ENCODE data around the gene AFP. TPM values are rescaled to one million over a fixed set of nuclear protein-coding genes. Genes with fewer than 3 reads are reported as not detected.
"Not testable (repeated sequence)": the region's sequence is repeated elsewhere in the genome, so short reads cannot be mapped to it uniquely, and the experiment has no call there.

Gene AFP
- not detected in 2 replicates for total RNA-seq

- DNase-seq, result no peak
Observed at GRCh38 chr4:73435984-73436383, at the start of gene AFP. AFP (plus strand) TSS chr4:73436221; CDS start chr4:73436263, 42 bp downstream.

- DNase-seq, result no peak
Observed at GRCh38 chr4:73387552-73387951, 48.5 kb upstream of the AFP start.

- no peak for DNase-seq
Observed at GRCh38 chr4:73388887-73389286, 47.1 kb upstream of the AFP start.

GRCh38 chr4:73389663-73390062 lies 46.4 kb upstream of the AFP start:
- not testable (repeated sequence) for DNase-seq

- no peak for DNase-seq
Observed at GRCh38 chr4:73391774-73392173, 44.2 kb upstream of the AFP start.

GRCh38 chr4:73392936-73393335 lies 43.1 kb upstream of the AFP start:
- no peak for DNase-seq

- DNase-seq, result no peak
Observed at GRCh38 chr4:73396304-73396703, 39.7 kb upstream of the AFP start.

- no peak for DNase-seq
Observed at GRCh38 chr4:73396993-73397972, 38.7 kb upstream of the AFP start.

GRCh38 chr4:73401412-73401811 lies 34.6 kb upstream of the AFP start:
- DNase-seq, result no peak

- no peak for DNase-seq
Observed at GRCh38 chr4:73404042-73404441, 32.0 kb upstream of the AFP start, which contains the start of gene ALB. ALB (plus strand) TSS chr4:73404287; CDS start chr4:73404328, 41 bp downstream.

- DNase-seq, result no peak
Observed at GRCh38 chr4:73404457-73404856, 31.6 kb upstream of the AFP start.

GRCh38 chr4:73405138-73405537 lies 30.9 kb upstream of the AFP start:
- DNase-seq, result no peak

GRCh38 chr4:73406548-73406875 lies 29.5 kb upstream of the AFP start:
- DNase-seq, result no peak

- DNase-seq, result no peak
Observed at GRCh38 chr4:73407227-73407673, 28.8 kb upstream of the AFP start.

- DNase-seq, result no peak
Observed at GRCh38 chr4:73408181-73408867, 27.7 kb upstream of the AFP start.

- no peak for DNase-seq
Observed at GRCh38 chr4:73409012-73409862, 26.8 kb upstream of the AFP start.

- no peak for DNase-seq
Observed at GRCh38 chr4:73409978-73410548, 26.0 kb upstream of the AFP start.

GRCh38 chr4:73410916-73411730 lies 24.9 kb upstream of the AFP start:
- DNase-seq, result no peak

- DNase-seq, result no peak
Observed at GRCh38 chr4:73411731-73412414, 24.1 kb upstream of the AFP start.

- no peak for DNase-seq
Observed at GRCh38 chr4:73413294-73413755, 22.7 kb upstream of the AFP start.

- DNase-seq, result no peak
Observed at GRCh38 chr4:73414936-73415271, 21.1 kb upstream of the AFP start.

Measured in dermis blood vessel endothelial cell (primary cell).